OCI-LY1 (cell line): Measurements from ENCODE around the gene TBC1D14.

Experiments
- H2AFZ ChIP-seq: fragments of 200-600 bp; sonication (generic), shearing (Covaris generic); 2 replicates; pipeline ENCODE4 v1.6.0; 2014; ENCODE audit warnings: antibody characterized with exemption, mild to moderate bottlenecking, low read length
- H3F3A ChIP-seq: fragments of 200-600 bp; sonication (generic), shearing (Covaris generic); 2 replicates; pipeline ENCODE4 v1.6.0; 2014; ENCODE audit warnings: mild to moderate bottlenecking, antibody characterized with exemption, low read length, moderate library complexity; ENCODE audit not compliant: insufficient read depth
- H3K27ac ChIP-seq: fragments of 200-600 bp; sonication (generic); 2 replicates; pipeline ENCODE4 v1.5.1; 2014; ENCODE audit warnings: low read length, mixed run types, mild to moderate bottlenecking, low read depth; ENCODE audit not compliant: poor library complexity, severe bottlenecking
- H3K27me3 ChIP-seq: fragments of 200-600 bp; sonication (generic); 2 replicates; pipeline ENCODE4 v1.6.0; 2014; ENCODE audit warnings: antibody characterized with exemption, mild to moderate bottlenecking, low read length, moderate library complexity; ENCODE audit not compliant: insufficient read depth
- H3K36me3 ChIP-seq: fragments of 200-600 bp; sonication (generic); 2 replicates; pipeline ENCODE4 v1.6.1; 2014; ENCODE audit warnings: mild to moderate bottlenecking, antibody characterized with exemption, low read length, moderate library complexity, mixed read lengths; ENCODE audit not compliant: insufficient read depth
- H3K4me1 ChIP-seq: fragments of 200-600 bp; sonication (generic); 2 replicates; pipeline ENCODE4 v1.5.1; 2014; ENCODE audit warnings: mild to moderate bottlenecking, low read length, moderate library complexity; ENCODE audit not compliant: insufficient read depth, severe bottlenecking
- H3K4me2 ChIP-seq: fragments of 200-600 bp; sonication (generic), shearing (Covaris generic); 2 replicates; pipeline ENCODE4 v1.6.1; 2014; ENCODE audit warnings: low read length
- H3K4me3 ChIP-seq: fragments of 200-600 bp; sonication (generic); 2 replicates; pipeline ENCODE4 v1.5.1; 2014; ENCODE audit warnings: low read length, low read depth, mild to moderate bottlenecking, mixed read lengths; ENCODE audit not compliant: poor library complexity, severe bottlenecking
- H3K79me2 ChIP-seq: fragments of 200-600 bp; shearing (Covaris generic); 2 replicates; pipeline ENCODE4 v1.6.1; 2016; ENCODE audit warnings: mixed run types, low read length, mixed read lengths; ENCODE audit not compliant: insufficient read depth
- H3K9ac ChIP-seq: fragments of 200-600 bp; sonication (generic), shearing (Covaris generic); 2 replicates; pipeline ENCODE4 v1.6.1; 2014; ENCODE audit warnings: mild to moderate bottlenecking, low read length, mixed read lengths
- H3K9me2 ChIP-seq: fragments of 200-600 bp; sonication (generic), shearing (Covaris generic); 2 replicates; pipeline ENCODE4 v1.6.1; 2014; ENCODE audit warnings: low read depth, mild to moderate bottlenecking, low read length, mixed read lengths
- H3K9me3 ChIP-seq: fragments of 200-600 bp; shearing (Covaris generic); 2 replicates; pipeline ENCODE4 v1.6.1; 2014; ENCODE audit warnings: low read length, mixed read lengths
- H4K20me1 ChIP-seq: fragments of 200-600 bp; sonication (generic), shearing (Covaris generic); 2 replicates; pipeline ENCODE4 v1.6.0; 2016; ENCODE audit warnings: mild to moderate bottlenecking, low read length; ENCODE audit not compliant: insufficient read depth
- CTCF ChIP-seq: fragments of 200-600 bp; sonication (generic), shearing (Covaris generic); IDR thresholded peaks from 2 replicates; pipeline ENCODE4 v1.5.1; 2017; ENCODE audit warnings: mild to moderate bottlenecking, antibody characterized with exemption, low read length, moderate library complexity, mixed read lengths
- EZH2 ChIP-seq: fragments of 200-600 bp; sonication (generic), shearing (Covaris generic); IDR thresholded peaks from 2 replicates; pipeline ENCODE4 v1.8.0; 2017; ENCODE audit warnings: borderline replicate concordance, mixed run types, mild to moderate bottlenecking, antibody characterized with exemption, low read length, moderate library complexity, mixed read lengths

The TBC1D14 gene

GRCh38 chr4:7004331-7004730 lies 94.7 kb downstream of the TBC1D14 start:
- Histone ChIP-seq H3K79me2 (no peaks in the 10 kb centered on the region), H3K27me3 (no peaks in the 10 kb centered on the region), H3K4me2 (no peak overlapping the region), H3K4me1 (no peaks in the 10 kb centered on the region), H4K20me1 (no peaks in the 10 kb centered on the region), H3K4me3 (no peak overlapping the region), H3K9ac (no peak overlapping the region), H3K9me3 (no peaks in the 10 kb centered on the region), H2AFZ (no peak overlapping the region), H3K27ac (no peak overlapping the region), H3K9me2 (no peaks in the 10 kb centered on the region), H3F3A (no peaks in the 10 kb centered on the region), H3K36me3 (peaks cover 37% of the 10 kb centered on the region)
- TF ChIP-seq CTCF (no peak), EZH2 (no peak)

GRCh38 chr4:7005571-7005970 lies 95.9 kb downstream of the TBC1D14 start:
- Histone ChIP-seq H3K9ac (no peak overlapping the region), H3K9me2 (no peaks in the 10 kb centered on the region), H2AFZ (no peak overlapping the region), H3K27me3 (no peaks in the 10 kb centered on the region), H3K9me3 (no peaks in the 10 kb centered on the region), H3K4me3 (no peak overlapping the region), H3F3A (no peaks in the 10 kb centered on the region), H3K36me3 (peaks cover 27% of the 10 kb centered on the region), H4K20me1 (no peaks in the 10 kb centered on the region), H3K27ac (no peak overlapping the region), H3K4me1 (no peaks in the 10 kb centered on the region), H3K4me2 (no peak overlapping the region), H3K79me2 (no peaks in the 10 kb centered on the region)
- TF ChIP-seq EZH2 (no peak), CTCF (no peak)

GRCh38 chr4:7006411-7006810 lies 96.8 kb downstream of the TBC1D14 start:
- no peak overlapping the region for H2AFZ ChIP-seq
- H3K4me2 ChIP-seq = no peak overlapping the region
- no peaks in the 10 kb centered on the region for H3K9me2 ChIP-seq
- no peak overlapping the region for H3K27ac ChIP-seq
- H3K27me3 ChIP-seq = no peaks in the 10 kb centered on the region
- no peaks in the 10 kb centered on the region for H3K79me2 ChIP-seq
- H3K9me3 ChIP-seq = no peaks in the 10 kb centered on the region
- no peak overlapping the region for H3K9ac ChIP-seq
- H4K20me1 ChIP-seq = no peaks in the 10 kb centered on the region
- H3K4me3 ChIP-seq = no peak overlapping the region
- H3F3A ChIP-seq = no peaks in the 10 kb centered on the region
- TF ChIP-seq EZH2 (no peak), CTCF (no peak)
- H3K36me3 ChIP-seq = peaks cover 25% of the 10 kb centered on the region; the same call in 1 of the 2 replicates
- no peaks in the 10 kb centered on the region for H3K4me1 ChIP-seq
